ENCODE data around the gene CCND2.

The CCND2 gene

GRCh38 chr12:4277857-4278256 lies 4.3 kb downstream of the CCND2 start:
- DNase-seq: no peak

DNA sequence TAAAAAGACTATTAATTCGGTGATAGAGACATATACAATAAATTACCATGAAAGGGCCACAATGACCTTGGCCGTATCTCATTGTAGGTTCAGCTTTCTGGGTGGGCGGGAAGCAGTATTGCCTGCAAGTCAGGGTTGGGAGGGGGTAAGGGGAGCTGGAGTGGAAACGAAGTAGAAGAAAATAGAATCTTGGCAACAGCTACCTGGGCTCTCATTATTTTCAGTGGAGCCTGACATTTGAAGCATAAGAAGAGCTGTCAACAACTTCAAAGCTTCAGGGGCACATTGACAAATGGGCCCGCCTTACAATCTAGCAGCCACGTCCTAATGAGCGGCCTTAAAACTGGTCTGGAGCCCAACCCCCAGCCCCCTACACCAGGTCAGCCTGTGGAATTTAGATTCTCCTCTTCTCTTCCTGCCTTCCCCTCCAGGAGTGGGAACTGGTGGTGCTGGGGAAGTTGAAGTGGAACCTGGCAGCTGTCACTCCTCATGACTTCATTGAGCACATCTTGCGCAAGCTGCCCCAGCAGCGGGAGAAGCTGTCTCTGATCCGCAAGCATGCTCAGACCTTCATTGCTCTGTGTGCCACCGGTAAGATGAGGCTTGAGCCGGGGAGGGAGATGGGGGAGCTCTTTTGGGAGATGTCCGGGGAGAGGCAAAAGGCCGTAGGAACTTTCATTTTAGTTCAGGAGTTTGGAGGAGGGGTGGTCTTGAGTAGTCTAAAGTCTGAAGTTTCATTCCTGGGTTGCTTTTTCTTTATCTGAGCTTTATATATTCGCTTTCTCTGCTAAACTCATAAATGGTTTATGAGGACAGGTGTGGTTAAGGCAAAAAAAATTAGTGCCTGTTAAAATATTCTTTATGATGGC lies 5.0 kb downstream of the CCND2 start:
- no peak for DNase-seq

DNA sequence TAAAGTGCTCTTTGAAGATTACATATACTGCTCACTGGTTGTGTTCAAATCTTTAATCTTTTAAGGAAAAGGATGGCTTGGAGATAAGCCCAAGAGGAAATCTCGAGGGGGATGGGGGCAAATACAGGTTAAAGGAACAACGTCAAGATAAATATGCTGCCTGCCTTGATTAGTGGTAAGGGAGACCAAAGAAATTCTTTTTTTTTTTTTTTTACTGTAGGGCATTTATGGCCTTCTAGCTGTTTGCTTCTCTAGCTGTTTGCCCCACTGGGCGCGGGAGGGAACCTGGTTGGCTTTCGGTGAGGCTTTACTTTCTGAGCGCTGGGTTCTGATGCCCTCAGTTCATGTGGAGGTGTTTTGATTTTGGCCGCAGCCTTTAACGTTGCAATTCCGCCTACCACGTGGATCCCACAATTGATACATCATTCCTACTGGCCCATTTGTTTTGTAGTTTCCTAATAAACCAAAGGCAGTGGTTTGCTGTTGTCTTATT lies 5.7 kb downstream of the CCND2 start:
- no peak for DNase-seq

GRCh38 chr12:4280351-4281163 lies 7.0 kb downstream of the CCND2 start:
- DNase-seq: no peak

GRCh38 chr12:4281173-4281654 lies 7.7 kb downstream of the CCND2 start:
- no peak for DNase-seq

GRCh38 chr12:4282103-4282891 lies 8.7 kb downstream of the CCND2 start:
- DNase-seq: no peak

DNA sequence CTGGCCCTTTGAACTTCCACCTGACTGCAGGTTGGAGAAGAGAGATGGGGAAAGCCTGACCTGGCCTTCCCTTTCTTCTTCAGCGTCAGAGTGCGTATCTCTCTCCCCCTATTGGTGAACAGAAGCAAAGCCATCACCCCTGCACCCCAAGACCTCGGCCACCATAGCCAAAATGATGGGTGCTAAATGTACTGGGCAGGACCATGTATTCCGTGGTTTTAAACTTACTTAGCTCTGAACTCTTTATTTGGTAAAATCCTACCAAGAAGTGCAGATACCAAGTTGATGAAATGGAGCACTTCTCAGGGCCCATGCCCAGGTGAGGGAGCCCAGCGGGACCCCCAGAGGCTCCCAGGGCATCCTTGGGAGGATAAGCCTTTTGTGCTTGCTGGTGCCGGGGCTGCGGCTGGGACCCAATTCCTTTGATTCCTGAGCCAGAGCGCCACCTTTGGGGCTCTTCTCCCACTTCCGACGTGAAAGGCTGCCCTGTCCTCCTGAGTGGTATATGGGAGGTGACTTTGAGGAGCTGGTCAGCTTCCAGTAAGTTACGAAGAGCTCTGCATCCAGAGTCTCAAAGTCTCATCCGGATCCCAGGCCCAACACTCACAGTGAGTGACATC lies 9.4 kb downstream of the CCND2 start:
- no peak for DNase-seq

DNA sequence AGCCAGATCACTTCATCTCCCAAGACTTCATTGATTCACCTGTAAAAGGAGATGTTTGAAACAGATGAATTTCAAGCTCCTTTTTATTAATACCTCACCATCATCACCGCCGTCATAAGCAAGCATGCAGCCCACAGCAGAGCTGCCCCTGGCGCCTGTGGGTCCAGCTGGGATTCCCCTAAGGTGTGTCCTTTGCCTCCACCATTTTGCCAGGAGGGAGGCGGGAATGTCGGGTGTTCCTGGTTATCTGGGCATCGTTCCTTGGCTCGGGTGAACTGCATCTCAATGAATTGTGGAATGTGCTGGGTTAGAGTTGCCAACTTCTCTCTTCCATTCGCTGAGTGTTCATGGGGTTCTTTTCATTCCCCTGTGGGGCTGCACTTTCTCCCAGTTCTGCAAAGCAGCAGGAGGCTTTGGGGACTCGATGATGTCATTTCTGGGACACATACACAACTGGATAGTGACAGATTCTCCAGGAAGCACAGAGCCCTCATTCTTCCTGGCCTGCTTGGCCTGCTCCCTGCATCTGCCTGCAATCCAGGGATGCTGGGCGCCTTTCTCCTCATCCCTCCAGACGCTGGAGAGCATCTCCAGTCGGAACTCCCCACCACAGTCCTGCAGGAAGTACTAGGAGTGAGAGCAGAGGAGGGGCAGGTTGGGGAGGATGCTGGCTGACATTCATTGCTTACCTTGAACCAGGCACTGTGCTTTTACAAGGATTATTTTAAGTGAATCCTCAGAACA lies 10.1 kb downstream of the CCND2 start:
- DNase-seq: no peak

DNA sequence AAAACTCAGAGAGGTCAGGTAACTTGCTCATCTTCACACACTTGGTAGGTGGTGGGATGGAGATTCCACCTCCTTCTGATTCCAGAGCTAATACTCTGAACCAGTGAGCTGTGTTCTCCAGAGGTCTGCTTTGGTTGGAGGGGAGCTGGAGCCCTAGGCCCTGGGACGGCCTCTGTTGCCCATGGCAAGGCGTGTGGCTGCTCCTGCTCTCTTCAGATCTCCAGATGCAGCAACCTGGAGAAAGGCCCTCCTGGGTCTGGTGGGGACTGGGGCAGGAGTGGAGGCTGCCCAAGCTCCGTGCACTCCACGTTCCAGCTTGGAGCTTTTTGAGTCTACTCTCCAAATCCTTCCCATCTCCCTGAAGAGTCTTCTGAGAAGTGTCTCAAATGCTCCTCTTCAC lies 10.7 kb downstream of the CCND2 start:
- DNase-seq: no peak

DNA sequence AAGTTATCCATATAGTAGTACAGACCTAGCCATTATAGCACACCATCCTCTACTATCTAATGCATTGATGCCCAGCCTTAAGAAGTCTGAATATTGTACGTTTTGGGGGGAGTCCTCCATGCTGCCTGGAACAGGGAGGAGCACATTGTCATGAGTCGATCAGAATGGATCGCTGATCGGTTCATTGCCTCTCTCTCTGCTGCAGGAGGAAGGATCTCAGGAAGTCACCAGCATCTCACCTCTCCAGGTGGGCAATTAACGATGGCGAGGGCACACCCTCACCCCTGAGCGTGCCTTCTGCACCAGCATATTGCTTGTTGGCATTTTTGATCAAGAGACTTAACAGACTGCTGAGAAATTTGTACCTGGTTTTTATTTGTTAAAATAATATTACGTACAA lies 11.5 kb downstream of the CCND2 start:
- DNase-seq: no peak

- no peak for DNase-seq
Observed at GRCh38 chr12:4286228-4286627, 12.7 kb downstream of the CCND2 start.

DNA sequence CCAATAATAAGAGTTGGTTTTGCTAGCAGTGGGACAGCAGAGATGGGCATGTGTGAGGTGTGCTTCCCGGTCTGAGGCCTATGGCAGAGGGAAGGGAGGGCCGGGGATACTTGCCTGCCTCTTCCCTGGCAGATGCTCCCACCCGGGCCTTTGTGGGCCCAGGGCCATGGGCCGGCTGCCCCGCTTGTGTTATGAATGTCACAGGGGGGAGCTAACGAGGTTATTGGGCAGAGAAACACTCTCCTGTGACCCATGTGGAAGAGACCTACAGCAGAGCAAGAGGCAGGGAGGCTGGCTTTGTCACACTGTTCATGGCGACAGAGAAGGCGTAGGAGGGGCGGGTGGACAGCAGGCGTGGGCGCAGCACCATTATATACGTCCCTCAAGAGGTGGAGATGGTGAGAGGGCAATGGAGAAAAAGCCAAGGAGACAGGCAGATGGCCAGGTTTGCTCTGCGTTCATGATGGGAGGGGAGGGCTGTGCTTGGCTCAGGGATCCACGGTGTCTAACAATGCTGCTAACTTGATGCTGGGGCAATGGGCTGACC lies 13.3 kb downstream of the CCND2 start:
- no peak for DNase-seq

DNA sequence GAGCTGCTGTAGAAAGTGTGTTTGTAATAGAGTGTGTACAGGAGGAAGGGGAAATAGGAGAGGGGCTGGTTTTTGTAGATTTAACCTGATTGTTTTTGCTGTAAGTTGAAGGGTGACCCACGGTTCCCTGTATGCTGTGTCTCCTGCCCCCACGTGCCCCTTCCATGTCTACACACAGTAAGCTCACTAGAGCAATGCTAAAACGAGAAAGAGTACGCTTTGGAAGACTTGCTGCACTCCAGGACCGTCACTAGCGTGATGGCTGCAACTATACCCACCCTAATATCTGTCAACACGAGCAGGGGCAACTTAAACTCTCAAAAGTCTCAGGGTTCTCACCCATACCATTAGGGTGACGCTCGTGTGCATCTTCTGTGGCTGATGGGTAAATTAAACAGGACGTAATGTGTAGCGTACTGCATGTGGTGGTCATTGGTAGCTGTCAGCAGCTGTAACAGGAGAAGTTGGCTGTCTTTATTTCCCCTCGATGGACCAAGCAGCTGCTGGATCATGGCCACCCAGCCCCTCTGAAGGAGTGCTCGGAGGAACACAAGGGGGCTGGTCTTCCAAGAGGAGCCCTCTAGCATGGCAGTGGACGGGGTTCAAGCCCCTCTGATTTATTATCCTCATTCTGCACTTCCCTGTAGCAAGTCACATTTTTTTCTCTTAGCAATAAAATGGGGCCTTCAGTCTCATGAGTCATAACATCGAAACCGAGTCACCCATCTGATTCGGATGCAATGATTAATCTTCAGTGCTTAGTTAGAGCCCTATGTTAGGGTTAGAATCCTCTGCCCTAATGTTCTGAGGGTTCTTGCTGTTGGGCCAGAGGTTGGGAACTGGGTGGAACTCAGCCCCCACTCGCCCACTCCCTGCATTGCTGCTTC lies 14.0 kb downstream of the CCND2 start:
- DNase-seq: no peak

DNA sequence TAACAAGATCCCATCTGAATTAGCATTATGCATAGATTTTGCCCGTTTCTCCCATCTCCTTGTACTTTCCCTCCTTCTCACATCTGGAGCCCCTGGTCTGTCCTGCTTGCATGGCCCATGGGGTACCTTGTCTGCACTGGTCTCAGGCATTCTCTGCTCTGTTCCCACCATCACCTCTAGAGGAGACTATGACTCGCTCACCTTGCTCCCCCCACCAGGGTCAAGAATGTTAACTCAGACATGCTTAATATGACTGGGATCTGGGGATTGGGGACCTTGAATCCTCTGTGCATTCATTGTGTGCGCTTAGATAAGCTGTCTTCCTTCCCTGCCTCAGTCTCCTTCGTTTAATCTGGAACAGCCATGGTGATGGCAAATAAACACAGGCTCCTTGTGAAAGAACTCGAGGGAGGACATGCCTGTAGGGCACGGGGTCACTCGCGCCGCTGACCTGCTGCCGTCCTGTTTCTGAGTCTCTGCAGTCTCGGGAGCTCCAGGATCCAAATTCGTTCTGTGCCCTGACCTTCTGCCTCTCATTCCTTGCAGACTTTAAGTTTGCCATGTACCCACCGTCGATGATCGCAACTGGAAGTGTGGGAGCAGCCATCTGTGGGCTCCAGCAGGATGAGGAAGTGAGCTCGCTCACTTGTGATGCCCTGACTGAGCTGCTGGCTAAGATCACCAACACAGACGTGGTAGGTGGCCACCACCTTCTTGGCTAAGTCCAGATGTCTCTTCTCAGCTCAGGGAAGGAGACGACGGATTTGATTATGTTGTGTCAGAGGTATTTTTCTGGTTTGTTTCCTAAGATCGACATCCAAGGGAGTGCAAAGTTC lies 15.0 kb downstream of the CCND2 start:
- no peak for DNase-seq

DNA sequence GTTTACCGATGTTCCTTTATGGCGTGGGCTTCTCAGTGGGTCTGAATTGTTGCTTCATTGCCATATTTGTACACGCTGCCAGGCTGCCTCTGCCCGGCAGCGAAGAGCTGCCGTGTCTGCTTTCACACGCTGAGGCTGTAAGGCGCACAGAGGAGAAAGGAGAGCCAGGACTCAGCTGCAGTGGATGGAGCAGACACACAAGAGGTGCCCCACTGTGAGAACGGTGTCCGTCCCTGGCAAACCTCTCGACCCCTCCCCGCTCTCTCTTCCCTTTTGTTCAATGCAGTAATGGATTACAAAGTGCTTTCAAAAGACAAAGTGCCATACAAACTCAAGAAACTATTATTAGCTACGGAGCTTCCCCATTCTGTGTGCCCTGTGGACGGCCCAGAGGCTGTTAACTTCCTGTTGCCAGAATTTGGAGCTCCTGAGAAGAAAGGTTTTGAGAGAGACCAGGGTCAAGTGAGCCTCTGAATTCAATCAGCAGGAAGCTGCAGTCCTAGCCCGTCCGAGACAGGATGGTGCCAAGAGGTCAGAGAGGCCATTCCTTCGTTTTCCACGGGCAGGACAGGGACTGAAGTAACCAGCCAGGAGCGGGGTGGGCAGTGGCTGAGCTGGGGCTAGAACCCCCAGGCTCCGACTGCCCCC lies 15.8 kb downstream of the CCND2 start:
- no peak for DNase-seq

DNA sequence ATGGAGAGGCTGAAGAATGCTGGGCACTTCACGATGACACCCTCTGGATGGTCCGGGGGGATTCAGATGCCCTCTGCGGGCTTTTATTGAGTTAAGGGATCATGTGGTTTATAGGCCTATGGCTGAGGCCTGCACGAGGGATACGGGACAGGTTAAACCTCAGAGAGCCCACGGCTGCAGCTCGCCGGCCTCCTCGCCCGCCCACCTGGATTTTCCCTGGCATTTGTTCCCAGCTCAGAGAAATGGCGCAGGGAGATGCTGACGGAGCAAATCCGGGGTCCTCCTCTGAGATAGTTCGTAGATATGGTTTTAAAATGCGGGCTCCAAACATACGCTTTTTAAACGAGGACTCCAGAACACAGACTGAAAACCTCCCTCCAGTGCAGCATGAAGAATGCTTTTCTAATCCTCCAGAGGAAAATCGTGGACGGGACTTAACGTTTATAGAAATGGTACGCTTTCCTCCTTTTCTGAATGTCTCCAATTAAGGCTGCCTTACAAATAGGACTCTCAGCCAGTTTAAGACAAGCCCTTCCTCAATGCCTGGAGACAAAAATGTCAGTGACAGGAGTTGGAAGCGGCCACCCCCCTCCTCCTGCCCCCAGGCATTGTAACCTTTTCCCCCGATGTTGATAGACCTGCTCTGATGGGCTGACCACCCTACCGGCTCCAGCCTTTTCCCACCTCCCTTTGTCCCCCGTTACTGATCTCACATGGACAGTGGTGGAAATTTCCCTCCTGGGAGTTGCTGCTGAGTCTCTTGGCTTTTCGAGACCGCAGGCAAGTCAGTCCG lies 16.6 kb downstream of the CCND2 start:
- no peak for DNase-seq

GRCh38 chr12:4292341-4293073 lies 18.9 kb downstream of the CCND2 start:
- no peak for DNase-seq
